H9 (cell line): Measurements from ENCODE around the gene BDH1. TPM values are rescaled to one million over a fixed set of nuclear protein-coding genes. Genes with fewer than 3 reads are reported as not detected.

Source experiments
- DNase-seq: peaks from one replicate; pipeline ENCODE4 v3.0.0-alpha.2; 2017
- H2AFZ ChIP-seq: one replicate; pipeline ENCODE4 v1.6.1; 2013; ENCODE audit warnings: mild to moderate bottlenecking, low read length, control low read depth, moderate library complexity
- H2AK5ac ChIP-seq: 2 replicates; pipeline ENCODE4 v1.6.1; 2013; ENCODE audit warnings: low read length, control low read depth, mixed read lengths; ENCODE audit not compliant: insufficient read length
- H2BK120ac ChIP-seq: one replicate; pipeline ENCODE4 v1.6.1; 2013; ENCODE audit warnings: low read depth, mild to moderate bottlenecking, low read length, control low read depth, inconsistent platforms; ENCODE audit not compliant: poor library complexity, severe bottlenecking
- H2BK12ac ChIP-seq: 2 replicates; pipeline ENCODE4 v1.6.1; 2013; ENCODE audit warnings: low read length, control low read depth, mixed read lengths, low read depth; ENCODE audit not compliant: insufficient read length
- H2BK15ac ChIP-seq: 2 replicates; pipeline ENCODE4 v1.6.1; 2013; ENCODE audit warnings: low read depth, low read length, control low read depth
- H2BK20ac ChIP-seq: one replicate; pipeline ENCODE4 v1.6.1; 2013; ENCODE audit warnings: low read depth, mild to moderate bottlenecking, low read length, control low read depth, inconsistent platforms; ENCODE audit not compliant: poor library complexity, severe bottlenecking
- H2BK5ac ChIP-seq: 2 replicates; pipeline ENCODE4 v1.6.1; 2013; ENCODE audit warnings: low read length, control low read depth, mixed read lengths; ENCODE audit not compliant: insufficient read length
- H3K14ac ChIP-seq: 2 replicates; pipeline ENCODE4 v1.6.1; 2013; ENCODE audit warnings: low read length, control low read depth; ENCODE audit not compliant: insufficient read depth
- H3K18ac ChIP-seq: 2 replicates; pipeline ENCODE4 v1.6.1; 2013; ENCODE audit warnings: low read depth, mild to moderate bottlenecking, mixed read lengths, low read length, control low read depth; ENCODE audit not compliant: insufficient read length
- H3K23ac ChIP-seq: 2 replicates; pipeline ENCODE4 v1.6.1; 2013; ENCODE audit warnings: low read length, control low read depth, mixed read lengths, low read depth; ENCODE audit not compliant: insufficient read length
- H3K23me2 ChIP-seq: 2 replicates; pipeline ENCODE4 v1.6.1; 2013; ENCODE audit warnings: low read depth, mild to moderate bottlenecking, mixed read lengths, low read length, control low read depth; ENCODE audit not compliant: insufficient read length, poor library complexity, severe bottlenecking
- H3K27ac ChIP-seq: 2 replicates; pipeline ENCODE4 v1.5.1; 2013; ENCODE audit warnings: low read length, control low read depth, mixed read lengths, low read depth; ENCODE audit not compliant: insufficient read length
- H3K27me3 ChIP-seq: 2 replicates; pipeline ENCODE4 v1.6.1; 2013; ENCODE audit warnings: low read length, control low read depth, inconsistent platforms; ENCODE audit not compliant: insufficient read depth
- H3K4ac ChIP-seq: 2 replicates; pipeline ENCODE4 v1.6.1; 2013; ENCODE audit warnings: low read depth, mild to moderate bottlenecking, control low read depth, inconsistent platforms, low read length, moderate library complexity
- H3K4me1 ChIP-seq: 2 replicates; pipeline ENCODE4 v1.6.1; 2013; ENCODE audit warnings: low read length, control low read depth, inconsistent platforms; ENCODE audit not compliant: insufficient read depth
- H3K4me2 ChIP-seq: 2 replicates; pipeline ENCODE4 v1.6.1; 2013; ENCODE audit warnings: low read length, control low read depth, mixed read lengths; ENCODE audit not compliant: insufficient read length, insufficient read depth
- H3K56ac ChIP-seq: 2 replicates; pipeline ENCODE4 v1.6.1; 2013; ENCODE audit warnings: low read depth, mild to moderate bottlenecking, mixed read lengths, low read length, control low read depth; ENCODE audit not compliant: insufficient read length
- H3K79me1 ChIP-seq: 2 replicates; pipeline ENCODE4 v1.6.1; 2013; ENCODE audit warnings: low read depth, mild to moderate bottlenecking, moderate library complexity, low read length, control low read depth, inconsistent platforms; ENCODE audit not compliant: insufficient read depth, poor library complexity, severe bottlenecking
- H3K79me2 ChIP-seq: 2 replicates; pipeline ENCODE4 v1.6.1; 2013; ENCODE audit warnings: low read length, control low read depth, inconsistent platforms; ENCODE audit not compliant: insufficient read depth
- H3K9ac ChIP-seq: 2 replicates; pipeline ENCODE4 v1.6.1; 2013; ENCODE audit warnings: low read length, control low read depth, mixed read lengths; ENCODE audit not compliant: insufficient read length; ENCODE audit errors: extremely low read depth
- H3K9me3 ChIP-seq: one replicate; pipeline ENCODE4 v1.6.1; 2013; ENCODE audit warnings: low read depth, low read length, inconsistent platforms; ENCODE audit not compliant: control insufficient read depth
- H3T11ph ChIP-seq: one replicate; pipeline ENCODE4 v1.6.1; 2013; ENCODE audit warnings: mild to moderate bottlenecking, low read length, control low read depth, inconsistent platforms
- H4K20me1 ChIP-seq: one replicate; pipeline ENCODE4 v1.6.1; 2013; ENCODE audit not compliant: control insufficient read depth, insufficient read length, insufficient read depth
- H4K5ac ChIP-seq: 2 replicates; pipeline ENCODE4 v1.6.1; 2013; ENCODE audit warnings: low read depth, mild to moderate bottlenecking, mixed read lengths, low read length, control low read depth; ENCODE audit not compliant: insufficient read length
- H4K8ac ChIP-seq: replicated peaks from 2 replicates; pipeline ENCODE4 v1.6.1; 2013; ENCODE audit warnings: low read length, control low read depth, mixed read lengths, low read depth; ENCODE audit not compliant: insufficient read length
- H4K91ac ChIP-seq: 2 replicates; pipeline ENCODE4 v1.6.1; 2013; ENCODE audit warnings: low read depth, mild to moderate bottlenecking, moderate library complexity, mixed read lengths, low read length, control low read depth; ENCODE audit not compliant: insufficient read length
- H3K27ac Mint-ChIP-seq, 3 experiments: 2 replicates in 2 of 3; 3 replicates in 1 of 3; pipeline ENCODE4 v1.8.0; 2020 to 2021; ENCODE audit warnings: mixed read lengths in 3 of 3, mild to moderate bottlenecking in 1 of 3, moderate library complexity in 1 of 3
- H3K27me3 Mint-ChIP-seq: 2 replicates; pipeline ENCODE4 v1.8.0; 2021; ENCODE audit warnings: low read depth, mild to moderate bottlenecking, moderate library complexity, mixed read lengths
- H3K36me3 Mint-ChIP-seq, 3 experiments: 2 replicates in 2 of 3; 3 replicates in 1 of 3; pipeline ENCODE4 v1.8.0; 2020 to 2021; ENCODE audit warnings: low read depth in 3 of 3, mixed read lengths in 3 of 3; ENCODE audit not compliant: insufficient read depth in 1 of 3
- H3K4me1 Mint-ChIP-seq, 2 experiments: 2 replicates each; pipeline ENCODE4 v1.8.0; 2020; ENCODE audit warnings: mixed read lengths in 2 of 2
- H3K4me3 Mint-ChIP-seq, 2 experiments: 2 replicates in 1 of 2; 3 replicates in 1 of 2; pipeline ENCODE4 v1.8.0; 2020 to 2021; ENCODE audit warnings: mild to moderate bottlenecking in 2 of 2, mixed read lengths in 2 of 2, moderate library complexity in 1 of 2
- H3K9me3 Mint-ChIP-seq, 2 experiments: 2 replicates in 1 of 2; 3 replicates in 1 of 2; pipeline ENCODE4 v1.8.0; 2020; ENCODE audit warnings: mild to moderate bottlenecking in 2 of 2, mixed read lengths in 2 of 2, moderate library complexity in 1 of 2
- WGBS: extraction: QIAGEN DNeasy Blood & Tissue Kit; methylation state at CpG from one replicate; pipeline ENCODE4 v1.1.7; 2013; ENCODE audit warnings: missing lambda C conversion rate, low lambda C conversion rate, mixed read lengths; ENCODE audit not compliant: insufficient read length; ENCODE audit errors: extremely low coverage; 5-methylcytosine and 5-hydroxymethylcytosine counted together
- total RNA-seq: library from RNA; stranded (reverse); gene quantifications from 2 replicates; pipeline ENCODE4 v1.2.1, GENCODE V29; 2021
- TF ChIP-seq, protein P1 (sequence below): fragments of 200-600 bp; sonication (generic); conservative IDR thresholded peaks from 3 replicates; pipeline ENCODE4 v1.8.0; 2021; ENCODE audit warnings: antibody characterized with exemption, mild to moderate bottlenecking

Gene BDH1
- total RNA-seq, 1 experiment from 2014 or later = 23.8 TPM

DNA sequence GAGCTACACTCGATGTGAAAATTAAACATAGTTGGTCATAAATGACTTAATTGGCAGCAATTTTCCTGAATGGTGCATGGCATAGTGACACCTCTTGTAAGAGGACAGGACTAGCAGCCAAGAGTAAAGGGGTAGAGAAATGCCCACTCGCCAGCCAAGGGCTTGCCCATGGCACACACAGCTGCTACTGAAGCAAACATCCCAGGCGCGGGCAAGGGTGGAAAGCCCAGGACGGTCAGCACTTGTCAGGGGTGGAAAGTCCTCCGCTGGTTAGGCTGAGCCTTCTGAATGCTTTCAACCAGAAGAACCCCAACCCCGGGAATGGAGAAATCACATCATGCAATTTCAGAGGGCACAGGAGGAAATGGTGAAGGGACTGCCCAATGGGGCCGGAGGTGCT, 31.6 kb downstream of the BDH1 start:
- H3K23ac ChIP-seq = no peak overlapping the region
- no peak overlapping the region for H4K5ac ChIP-seq
- H3K4me1 ChIP-seq = no peaks in the 10 kb centered on the region; the same call in 1 of the 2 replicates
- no peak overlapping the region for H2BK5ac ChIP-seq
- H3K9me3 ChIP-seq = no peaks in the 10 kb centered on the region
- H3K14ac ChIP-seq = no peak overlapping the region
- no peak overlapping the region for H3K4ac ChIP-seq
- no peak overlapping the region for H4K91ac ChIP-seq
- Mint-ChIP-seq H3K9me3 (no peaks in the 10 kb centered on the region), H3K27me3 (no peaks in the 10 kb centered on the region), H3K4me3 (no peak overlapping the region), H3K36me3 (peaks cover 6 to 8% (median 7%) of the 10 kb centered on the region in 3 experiments; a peak in 6 of 7 replicates), H3K4me1 (peaks cover 19 to 25% of the 10 kb centered on the region in 2 experiments), H3K27ac (no peak overlapping the region)
- no peak overlapping the region for H3K4me2 ChIP-seq
- no peak overlapping the region for H2AK5ac ChIP-seq
- H3T11ph ChIP-seq = no peak overlapping the region
- no peak overlapping the region for H2AFZ ChIP-seq
- WGBS = no CpG with 5 or more reads among the region's 8 CpGs
- H3K79me1 ChIP-seq = no peaks in the 10 kb centered on the region
- no peak overlapping the region for H4K8ac ChIP-seq
- H4K20me1 ChIP-seq = no peaks in the 10 kb centered on the region
- H3K56ac ChIP-seq = no peak overlapping the region
- no peak overlapping the region for H3K18ac ChIP-seq
- H2BK120ac ChIP-seq = no peak overlapping the region
- no peak overlapping the region for H2BK15ac ChIP-seq
- no peak overlapping the region for H2BK20ac ChIP-seq
- TF ChIP-seq, protein P1, sequence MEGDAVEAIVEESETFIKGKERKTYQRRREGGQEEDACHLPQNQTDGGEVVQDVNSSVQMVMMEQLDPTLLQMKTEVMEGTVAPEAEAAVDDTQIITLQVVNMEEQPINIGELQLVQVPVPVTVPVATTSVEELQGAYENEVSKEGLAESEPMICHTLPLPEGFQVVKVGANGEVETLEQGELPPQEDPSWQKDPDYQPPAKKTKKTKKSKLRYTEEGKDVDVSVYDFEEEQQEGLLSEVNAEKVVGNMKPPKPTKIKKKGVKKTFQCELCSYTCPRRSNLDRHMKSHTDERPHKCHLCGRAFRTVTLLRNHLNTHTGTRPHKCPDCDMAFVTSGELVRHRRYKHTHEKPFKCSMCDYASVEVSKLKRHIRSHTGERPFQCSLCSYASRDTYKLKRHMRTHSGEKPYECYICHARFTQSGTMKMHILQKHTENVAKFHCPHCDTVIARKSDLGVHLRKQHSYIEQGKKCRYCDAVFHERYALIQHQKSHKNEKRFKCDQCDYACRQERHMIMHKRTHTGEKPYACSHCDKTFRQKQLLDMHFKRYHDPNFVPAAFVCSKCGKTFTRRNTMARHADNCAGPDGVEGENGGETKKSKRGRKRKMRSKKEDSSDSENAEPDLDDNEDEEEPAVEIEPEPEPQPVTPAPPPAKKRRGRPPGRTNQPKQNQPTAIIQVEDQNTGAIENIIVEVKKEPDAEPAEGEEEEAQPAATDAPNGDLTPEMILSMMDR = no peak
- no peaks in the 10 kb centered on the region for H3K79me2 ChIP-seq
- no peaks in the 10 kb centered on the region for H3K23me2 ChIP-seq
- no peaks in the 10 kb centered on the region for H3K27me3 ChIP-seq
- no peak overlapping the region for H2BK12ac ChIP-seq
- H3K27ac ChIP-seq = no peak overlapping the region
- H3K9ac ChIP-seq = no peak overlapping the region
- no peak for DNase-seq
